ENCODE measurements around the gene PRR19. TPM values are rescaled to one million over a fixed set of nuclear protein-coding genes. Genes with fewer than 3 reads are reported as not detected.
A peak's percentile ranks its signal among the peaks of the same experiment; 100 is the strongest.

PRR19 gene
- total RNA-seq, 1 donor from 2014 or later: 1.3 TPM

GRCh38 chr19:42283188-42284065, 18.5 kb upstream of the PRR19 start:
- no peaks in the 10 kb centered on the region for H3K9me3 ChIP-seq (ENCODE audit: insufficient read depth, low read depth, low read length)
- peak overlapping the region; percentile 79 for H3K9ac ChIP-seq (ENCODE audit: low read length)
- FAIRE-seq (no peak), DNase-seq (ENCODE audit: low read depth) (peak; percentile 75)
- Mint-ChIP-seq H3K4me3 (ENCODE audit: unreplicated experiment) (no peak overlapping the region), H3K27me3 (ENCODE audit: low read depth, unreplicated experiment) (no peaks in the 10 kb centered on the region), H3K36me3 (ENCODE audit: low read depth, unreplicated experiment) (peaks cover 4% of the 10 kb centered on the region), H3K4me1 (ENCODE audit: low read depth, unreplicated experiment) (peaks cover 32% of the 10 kb centered on the region), H3K27ac (ENCODE audit: unreplicated experiment) (no peak overlapping the region), H3K9me3 (ENCODE audit: unreplicated experiment) (peaks cover 2% of the 10 kb centered on the region)
- peaks cover 58% of the 10 kb centered on the region for H3K4me1 ChIP-seq (ENCODE audit: insufficient read depth, low read length)
- H3K4me3 ChIP-seq (ENCODE audit: insufficient read depth, low read depth, low read length): peak overlapping the region; percentile 50
- H3K4me2 ChIP-seq (ENCODE audit: low read length): peak overlapping the region; percentile 94
- H2AFZ ChIP-seq (ENCODE audit: low read depth, low read length): peak overlapping the region; percentile 8
- peaks cover 59% of the 10 kb centered on the region for H3K79me2 ChIP-seq (ENCODE audit: insufficient read depth, low read length)
- peaks cover 6% of the 10 kb centered on the region for H3K36me3 ChIP-seq (ENCODE audit: insufficient read depth, low read length)
- peaks cover 59% of the 10 kb centered on the region for H4K20me1 ChIP-seq (ENCODE audit: insufficient read depth, low read length)
- no peak for TF ChIP-seq EZH2 (IDR thresholded peaks at IDR 0.05; ENCODE audit: insufficient read depth, low read length)
- TF ChIP-seq CTCF (IDR thresholded peaks at IDR 0.05; ENCODE audit: insufficient read depth, low read depth, low read length): no peak
- peak overlapping the region; percentile 83 for H3K27ac ChIP-seq (ENCODE audit: low read depth, low read length)
- no peaks in the 10 kb centered on the region for H3K27me3 ChIP-seq (ENCODE audit: insufficient read depth, low read length)

- peaks cover 26% of the 10 kb centered on the region for H3K4me1 Mint-ChIP-seq (ENCODE audit: low read depth, unreplicated experiment)
- H3K27me3 Mint-ChIP-seq (ENCODE audit: low read depth, unreplicated experiment): no peaks in the 10 kb centered on the region
- Histone ChIP-seq H3K79me2 (ENCODE audit: insufficient read depth, low read length) (peaks cover 52% of the 10 kb centered on the region), H3K4me2 (ENCODE audit: low read length) (peak overlapping the region; percentile 100), H2AFZ (ENCODE audit: low read depth, low read length) (no peak overlapping the region), H3K4me1 (ENCODE audit: insufficient read depth, low read length) (peaks cover 52% of the 10 kb centered on the region), H3K36me3 (ENCODE audit: insufficient read depth, low read length) (peaks cover 9% of the 10 kb centered on the region), H3K9me3 (ENCODE audit: insufficient read depth, low read depth, low read length) (no peaks in the 10 kb centered on the region), H3K27me3 (ENCODE audit: insufficient read depth, low read length) (no peaks in the 10 kb centered on the region), H3K9ac (ENCODE audit: low read length) (peak overlapping the region; percentile 74), H4K20me1 (ENCODE audit: insufficient read depth, low read length) (peaks cover 58% of the 10 kb centered on the region), H3K27ac (ENCODE audit: low read depth, low read length) (peak overlapping the region; percentile 65), H3K4me3 (ENCODE audit: insufficient read depth, low read depth, low read length) (peak overlapping the region; percentile 45)
- no peak overlapping the region for H3K4me3 Mint-ChIP-seq (ENCODE audit: unreplicated experiment)
- no peak overlapping the region for H3K27ac Mint-ChIP-seq (ENCODE audit: unreplicated experiment)
- H3K36me3 Mint-ChIP-seq (ENCODE audit: low read depth, unreplicated experiment): peaks cover 4% of the 10 kb centered on the region
- H3K9me3 Mint-ChIP-seq (ENCODE audit: unreplicated experiment): peaks cover 2% of the 10 kb centered on the region
- TF ChIP-seq EZH2 (IDR thresholded peaks at IDR 0.05; ENCODE audit: insufficient read depth, low read length): no peak
- no peak for TF ChIP-seq CTCF (IDR thresholded peaks at IDR 0.05; ENCODE audit: insufficient read depth, low read depth, low read length)
- DNase-seq (ENCODE audit: low read depth) (peak; percentile 44), FAIRE-seq (no peak)
Measured at GRCh38 chr19:42284066-42284501, 17.8 kb upstream of the PRR19 start.
